Activated CD4-positive, CD25-positive, alpha-beta regulatory T cell (primary cell): Measurements from ENCODE around the gene COL23A1.
"Not testable (repeated sequence)": the region's sequence is repeated elsewhere in the genome, so short reads cannot be mapped to it uniquely, and the experiment has no call there.

Experiments
- DNase-seq, 4 experiments: peaks; one replicate each; lab custom pipeline; 2025; lab: John Stamatoyannopoulos, UW

Gene COL23A1

GRCh38 chr5:178318893-178319292, 271.3 kb downstream of the COL23A1 start:
- DNase-seq = no peak

- no peak for DNase-seq
Observed at GRCh38 chr5:178318382-178318781, 271.8 kb downstream of the COL23A1 start.

- DNase-seq = not testable (repeated sequence)
Observed at GRCh38 chr5:178317727-178318126, 272.5 kb downstream of the COL23A1 start.

GRCh38 chr5:178314961-178315820, 275.0 kb downstream of the COL23A1 start:
- no peak for DNase-seq

- DNase-seq = no peak
Observed at GRCh38 chr5:178314061-178314660, 276.0 kb downstream of the COL23A1 start.

GRCh38 chr5:178313316-178313715, 276.9 kb downstream of the COL23A1 start:
- DNase-seq = no peak

GRCh38 chr5:178312880-178313282, 277.3 kb downstream of the COL23A1 start:
- DNase-seq = no peak

- DNase-seq = no peak
Observed at GRCh38 chr5:178310130-178310865, 279.9 kb downstream of the COL23A1 start.

- DNase-seq = no peak
Observed at GRCh38 chr5:178309271-178310013, 280.8 kb downstream of the COL23A1 start.

- no peak for DNase-seq
Observed at GRCh38 chr5:178308541-178309092, 281.6 kb downstream of the COL23A1 start.

GRCh38 chr5:178307267-178308045, 282.7 kb downstream of the COL23A1 start:
- DNase-seq = no peak

- DNase-seq = no peak
Observed at GRCh38 chr5:178306430-178307225, 283.6 kb downstream of the COL23A1 start.

- DNase-seq = no peak
Observed at GRCh38 chr5:178305801-178306200, 284.4 kb downstream of the COL23A1 start.

- DNase-seq = no peak
Observed at GRCh38 chr5:178304761-178305645, 285.2 kb downstream of the COL23A1 start.

- no peak for DNase-seq
Observed at GRCh38 chr5:178304016-178304415, 286.2 kb downstream of the COL23A1 start.

- not testable (repeated sequence) for DNase-seq
Observed at GRCh38 chr5:178302321-178302720, 287.9 kb downstream of the COL23A1 start.

- DNase-seq = no peak
Observed at GRCh38 chr5:178301641-178302040, 288.6 kb downstream of the COL23A1 start.

- DNase-seq = no peak
Observed at GRCh38 chr5:178298283-178298807, 291.8 kb downstream of the COL23A1 start.

GRCh38 chr5:178297751-178298150, 292.4 kb downstream of the COL23A1 start:
- DNase-seq = no peak
